K562 (cell line): ENCODE data around the gene ENTPD3. TPM values are rescaled to one million over a fixed set of nuclear protein-coding genes. Genes with fewer than 3 reads are reported as not detected.

ENCODE experiments used
- BCOR ChIP-seq: fragments of 450-650 bp; IDR thresholded peaks from 2 replicates; pipeline ENCODE4 v1.6.1; 2016
- CBFB ChIP-seq: sonication (generic); formaldehyde crosslinking; IDR thresholded peaks from 2 replicates; pipeline ENCODE4 v1.4.0; 2020; ENCODE audit warnings: mild to moderate bottlenecking, missing genetic modification reagents
- CBX3 ChIP-seq, 2 experiments: IDR thresholded peaks; 1 replicate in 1 of 2; 2 replicates in 1 of 2; pipeline ENCODE4 v1.6.1; 2012; ENCODE audit warnings: inconsistent platforms in 2 of 2, low read length in 2 of 2, borderline replicate concordance in 1 of 2, control low read depth in 1 of 2
- CBX8 ChIP-seq: fragments of 200-600 bp; sonication (generic); IDR thresholded peaks from 2 replicates; pipeline ENCODE4 v1.6.1; 2012; ENCODE audit warnings: borderline replicate concordance, mixed run types, low read depth, mild to moderate bottlenecking, moderate library complexity, mixed read lengths, low read length, control low read depth, inconsistent platforms; ENCODE audit not compliant: poor library complexity, severe bottlenecking; ENCODE audit errors: extremely low read depth
- CTCFL ChIP-seq: IDR thresholded peaks from 2 replicates; pipeline ENCODE4 v1.6.1; 2011; ENCODE audit warnings: borderline replicate concordance, low read depth, mild to moderate bottlenecking, moderate library complexity, low read length; ENCODE audit not compliant: insufficient read depth, poor library complexity, severe bottlenecking
- ELF2 ChIP-seq: fragments of 250-450 bp; sonication (Bioruptor Pico); IDR thresholded peaks from 2 replicates; pipeline ENCODE4 v1.5.0; 2021; ENCODE audit warnings: mild to moderate bottlenecking
- FOXM1 ChIP-seq, 2 experiments: fragments of 450-650 bp in 1 of 2; sonication (generic) in 1 of 2; formaldehyde crosslinking in 1 of 2; IDR thresholded peaks; 2 replicates each; pipeline versions ENCODE4 v1.6.1 to v1.9.0; 2017 to 2022; ENCODE audit warnings: low read depth in 2 of 2, mild to moderate bottlenecking in 2 of 2, missing genetic modification reagents in 1 of 2, moderate library complexity in 1 of 2
- HLTF ChIP-seq: fragments of 450-650 bp; IDR thresholded peaks from 2 replicates; pipeline ENCODE4 v1.6.1; 2016
- ILF3 ChIP-seq: fragments of 450-650 bp; IDR thresholded peaks from 2 replicates; pipeline ENCODE4 v1.6.1; 2018; ENCODE audit warnings: antibody characterized with exemption, mild to moderate bottlenecking, moderate library complexity, borderline replicate concordance
- MYBL2 ChIP-seq, 2 experiments: fragments of 450-650 bp in 1 of 2; sonication (generic) in 1 of 2; formaldehyde crosslinking in 1 of 2; IDR thresholded peaks; 2 replicates each; pipeline versions ENCODE4 v1.6.1 to v1.8.1; 2017 to 2022; ENCODE audit warnings: borderline replicate concordance in 1 of 2, inconsistent platforms in 1 of 2, low read depth in 1 of 2, mild to moderate bottlenecking in 1 of 2, missing genetic modification reagents in 1 of 2, moderate library complexity in 1 of 2
- NCOA1 ChIP-seq: fragments of 450-650 bp; IDR thresholded peaks from 2 replicates; pipeline ENCODE4 v1.6.1; 2016; ENCODE audit warnings: low read depth
- NFIC ChIP-seq: fragments of 450-650 bp; IDR thresholded peaks from 2 replicates; pipeline ENCODE4 v1.6.1; 2017; ENCODE audit warnings: mild to moderate bottlenecking, inconsistent platforms
- PHTF2 ChIP-seq: fragments of 250-450 bp; sonication (Bioruptor Pico); IDR thresholded peaks from 2 replicates; pipeline ENCODE4 v1.5.0; 2021; ENCODE audit warnings: mild to moderate bottlenecking
- POLR2A ChIP-seq: fragments of 450-650 bp; conservative IDR thresholded peaks from 2 replicates; pipeline ENCODE4 v1.6.1; 2016
- POLR2AphosphoS5 ChIP-seq: IDR thresholded peaks from 2 replicates; pipeline ENCODE4 v1.6.1; 2011; ENCODE audit warnings: mild to moderate bottlenecking, low read depth, low read length, moderate library complexity; ENCODE audit not compliant: control insufficient read depth, insufficient read depth
- POLR2G ChIP-seq: fragments of 200-400 bp; formaldehyde crosslinking; IDR thresholded peaks from 2 replicates; pipeline ENCODE4 v1.6.1; 2017; ENCODE audit warnings: low read depth, mild to moderate bottlenecking, antibody characterized with exemption, low read length, moderate library complexity
- RBFOX2 ChIP-seq: fragments of 200-400 bp; formaldehyde crosslinking; IDR thresholded peaks from 2 replicates; pipeline ENCODE4 v1.6.1; 2017; ENCODE audit warnings: low read depth, mild to moderate bottlenecking, low read length, moderate library complexity
- TCF3 ChIP-seq: sonication (generic); formaldehyde crosslinking; IDR thresholded peaks from 2 replicates; pipeline ENCODE4 v1.4.0; 2020; ENCODE audit warnings: mild to moderate bottlenecking, missing genetic modification reagents
- ZBTB8A ChIP-seq: fragments of 450-650 bp; IDR thresholded peaks from 2 replicates; pipeline ENCODE4 v1.6.1; 2018; ENCODE audit warnings: mild to moderate bottlenecking, moderate library complexity; ENCODE audit not compliant: partially characterized antibody
- ZNF41 ChIP-seq: fragments of 250-450 bp; sonication (Bioruptor Pico); conservative IDR thresholded peaks from 2 replicates; pipeline ENCODE4 v1.4.0; 2020; ENCODE audit warnings: mild to moderate bottlenecking
- ZNF764 ChIP-seq: fragments of 250-450 bp; sonication (Bioruptor Pico); IDR thresholded peaks from 2 replicates; pipeline ENCODE4 v1.4.0; 2020; ENCODE audit warnings: low read depth, mild to moderate bottlenecking, moderate library complexity
- ZZZ3 ChIP-seq: fragments of 450-650 bp; IDR thresholded peaks from 2 replicates; pipeline ENCODE4 v1.6.1; 2016; ENCODE audit warnings: antibody characterized with exemption, mild to moderate bottlenecking, moderate library complexity
- polyA plus RNA-seq, 8 experiments: library from polyadenylated mRNA; depleted of rRNA in 4 of 8; stranded (reverse) in 5 of 8; unstranded in 3 of 8; fragments of >200 nt; fragmentation: Nextera tagmentation in 2 of 8; fragmentation: Illumina TruSeq in 1 of 8; extraction: Ambion mirVana in 2 of 8; extraction: Trizol in 1 of 8; gene quantifications; 2 replicates each; pipeline versions ENCODE4 v1.2.1 to v1.2.3, GENCODE V29; 2011 to 2014; ENCODE audit warnings: inconsistent platforms in 1 of 8, missing spikeins in 1 of 8
- total RNA-seq, 7 experiments: library from RNA; depleted of rRNA in 6 of 7; stranded (reverse); fragments of >200 nt in 6 of 7; fragmentation: Illumina TruSeq in 2 of 7; extraction: Trizol in 2 of 7; gene quantifications; 2 replicates each; pipeline versions ENCODE4 v1.2.1 to v1.2.3, GENCODE V29; 2011 to 2021; ENCODE audit warnings: low replicate concordance in 1 of 7
- TF ChIP-seq, protein P1 (sequence below): fragments of 250-450 bp; sonication (Bioruptor Pico); IDR thresholded peaks from 2 replicates; pipeline ENCODE4 v1.8.0; 2022; ENCODE audit warnings: inconsistent platforms, mild to moderate bottlenecking, moderate library complexity, borderline replicate concordance
- TF ChIP-seq, protein P2 (sequence below), 3 experiments: fragments of 200-800 bp in 1 of 3; sonication (Bioruptor generic) in 1 of 3; sonication (generic) in 1 of 3; formaldehyde crosslinking in 1 of 3; IDR thresholded peaks; 2 replicates each; pipeline versions ENCODE4 v1.6.1 to v1.8.0; 2016 to 2022; ENCODE audit warnings: mild to moderate bottlenecking in 2 of 3, missing compliant biosample characterization in 2 of 3, missing genetic modification characterization in 2 of 3, missing genetic modification reagents in 1 of 3

The ENTPD3 gene
- total and polyA plus RNA-seq, 9 of the 15 experiments (the other 6 are each of a cell fraction or from before 2014, with no cell fraction given) = 0.23 to 2.1 (median 0.58) TPM

DNA sequence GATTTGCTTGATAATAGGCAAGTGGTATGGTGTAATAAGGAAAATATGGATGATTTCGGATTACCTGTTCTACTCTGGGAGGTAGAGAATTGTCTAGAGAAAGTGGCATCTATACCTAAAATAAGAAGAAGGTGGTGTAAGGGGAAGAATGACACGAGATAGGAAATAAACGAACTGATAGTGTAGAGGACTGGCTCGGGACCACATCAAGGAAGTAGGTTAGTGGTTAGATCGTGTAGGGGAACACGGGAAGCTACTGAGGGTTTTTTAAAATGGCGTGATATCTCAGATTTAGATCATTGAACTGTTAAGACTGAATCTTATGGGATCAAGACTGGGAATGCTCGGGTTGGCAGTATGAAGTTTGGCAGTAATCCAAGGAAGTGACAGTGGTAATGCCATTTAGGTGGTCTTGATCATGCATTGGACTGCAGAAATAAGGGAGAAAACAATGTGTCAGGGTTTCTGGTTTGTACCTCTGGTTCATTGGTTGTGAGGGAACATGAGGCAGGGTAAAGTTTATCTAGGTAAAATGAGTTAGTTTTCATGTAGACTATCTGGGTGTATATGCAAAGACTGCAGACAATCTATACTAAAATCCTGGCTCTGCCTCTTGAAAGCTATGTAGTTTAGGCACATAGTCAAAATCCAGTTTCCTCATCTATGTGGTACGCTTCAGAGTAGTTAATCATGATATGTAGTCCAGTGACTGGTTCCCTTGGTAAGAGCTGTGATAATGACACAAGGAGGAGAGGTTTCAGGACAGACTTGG is 77.5 kb downstream of the ENTPD3 start (continued):
- TF ChIP-seq MYBL2 (IDR thresholded peaks at IDR 0.05; ENCODE audit: low read depth) (no peak), MYBL2 (CRISPR knock-in tag; IDR thresholded peaks at IDR 0.05; ENCODE audit: borderline replicate concordance) (no peak), CBX3 (IDR thresholded peaks at IDR 0.05; ENCODE audit: borderline replicate concordance in 1 of 2, low read length in 2 of 2) (no peak), FOXM1 (IDR thresholded peaks at IDR 0.05; ENCODE audit: low read depth) (no peak), FOXM1 (CRISPR knock-in tag; IDR thresholded peaks at IDR 0.05; ENCODE audit: low read depth) (no peak), RBFOX2 (no peak), NFIC (peak; percentile 83), POLR2G (peak; percentile 56), BCOR (no peak), TCF3 (no peak), ELF2 (CRISPR knock-in tag) (peak; percentile 71), POLR2A (peak; percentile 78), POLR2AphosphoS5 (peak; percentile 26; the same call in 1 of the 2 replicates), ILF3 (peak; percentile 21; the same call in 1 of the 2 replicates), CBX8 (no peak), ZZZ3 (no peak), CTCFL (no peak), HLTF (no peak), PHTF2 (no peak), ZBTB8A (no peak), NCOA1 (no peak), ZNF764 (CRISPR knock-in tag) (no peak), ZNF41 (CRISPR knock-in tag) (no peak), CBFB (no peak)
- TF ChIP-seq, protein P1, sequence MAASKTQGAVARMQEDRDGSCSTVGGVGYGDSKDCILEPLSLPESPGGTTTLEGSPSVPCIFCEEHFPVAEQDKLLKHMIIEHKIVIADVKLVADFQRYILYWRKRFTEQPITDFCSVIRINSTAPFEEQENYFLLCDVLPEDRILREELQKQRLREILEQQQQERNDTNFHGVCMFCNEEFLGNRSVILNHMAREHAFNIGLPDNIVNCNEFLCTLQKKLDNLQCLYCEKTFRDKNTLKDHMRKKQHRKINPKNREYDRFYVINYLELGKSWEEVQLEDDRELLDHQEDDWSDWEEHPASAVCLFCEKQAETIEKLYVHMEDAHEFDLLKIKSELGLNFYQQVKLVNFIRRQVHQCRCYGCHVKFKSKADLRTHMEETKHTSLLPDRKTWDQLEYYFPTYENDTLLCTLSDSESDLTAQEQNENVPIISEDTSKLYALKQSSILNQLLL (CRISPR knock-in tag) = no peak
- TF ChIP-seq, protein P2, sequence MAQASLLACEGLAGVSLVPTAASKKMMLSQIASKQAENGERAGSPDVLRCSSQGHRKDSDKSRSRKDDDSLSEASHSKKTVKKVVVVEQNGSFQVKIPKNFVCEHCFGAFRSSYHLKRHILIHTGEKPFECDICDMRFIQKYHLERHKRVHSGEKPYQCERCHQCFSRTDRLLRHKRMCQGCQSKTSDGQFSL (CRISPR knock-in tag; IDR thresholded peaks at IDR 0.05) = no peak
- TF ChIP-seq, protein P2 (tag; IDR thresholded peaks at IDR 0.05) = no peak
